ENCODE data around the gene RHBDF1. TPM values are rescaled to one million over a fixed set of nuclear protein-coding genes. Genes with fewer than 3 reads are reported as not detected.

The RHBDF1 gene
- total RNA-seq, 3 donors from 2014 or later: 27.2 to 39.2 (median 36.9) TPM

- Histone ChIP-seq H3K4me3 (no peak overlapping the region), H3K4me1 (ENCODE audit: low read depth) (peaks cover 2% of the 10 kb centered on the region), H3K36me3 (ENCODE audit: low read depth) (no peaks in the 10 kb centered on the region), H3K9me3 (no peaks in the 10 kb centered on the region)
- ATAC-seq (no peak), DNase-seq (no peak)
- TF ChIP-seq CTCF (IDR thresholded peaks at IDR 0.05): no peak
- intact Hi-C loops (cut with DNase I, micrococcal nuclease): no loop called here
Measured at GRCh38 chr16:59440-60059, 12.9 kb downstream of the RHBDF1 start.

- intact Hi-C loops (cut with DNase I, micrococcal nuclease): no loop called here
- Histone ChIP-seq H3K36me3 (ENCODE audit: low read depth) (no peaks in the 10 kb centered on the region), H3K4me1 (ENCODE audit: low read depth) (peaks cover 7% of the 10 kb centered on the region), H3K9me3 (no peaks in the 10 kb centered on the region), H3K4me3 (no peak overlapping the region)
- ATAC-seq: no peak
- no peak for TF ChIP-seq CTCF (IDR thresholded peaks at IDR 0.05)
- no peak for DNase-seq
Measured at GRCh38 chr16:58491-59439, 13.7 kb downstream of the RHBDF1 start.

GRCh38 chr16:57711-58110 lies 14.7 kb downstream of the RHBDF1 start:
- Histone ChIP-seq H3K4me3 (no peak overlapping the region), H3K4me1 (ENCODE audit: low read depth) (peaks cover 7% of the 10 kb centered on the region), H3K36me3 (ENCODE audit: low read depth) (no peaks in the 10 kb centered on the region), H3K9me3 (no peaks in the 10 kb centered on the region)
- intact Hi-C loops (cut with DNase I, micrococcal nuclease): no loop called here
- no peak for ATAC-seq
- DNase-seq: no peak
- no peak for TF ChIP-seq CTCF (IDR thresholded peaks at IDR 0.05)

- H3K9me3 ChIP-seq: no peaks in the 10 kb centered on the region
- intact Hi-C loops (cut with DNase I, micrococcal nuclease): no loop called here
- H3K4me1 ChIP-seq (ENCODE audit: low read depth): peaks cover 10% of the 10 kb centered on the region
- H3K4me3 ChIP-seq: no peak overlapping the region
- no peak for DNase-seq
- no peak for ATAC-seq
- no peaks in the 10 kb centered on the region for H3K36me3 ChIP-seq (ENCODE audit: low read depth)
- TF ChIP-seq CTCF (IDR thresholded peaks at IDR 0.05): no peak
Measured at GRCh38 chr16:56231-56927, 16.1 kb downstream of the RHBDF1 start.

GRCh38 chr16:55571-56136 lies 16.8 kb downstream of the RHBDF1 start:
- no peaks in the 10 kb centered on the region for H3K36me3 ChIP-seq (ENCODE audit: low read depth)
- H3K9me3 ChIP-seq: no peaks in the 10 kb centered on the region
- H3K4me1 ChIP-seq (ENCODE audit: low read depth): peaks cover 10% of the 10 kb centered on the region
- DNase-seq (no peak), ATAC-seq (no peak)
- intact Hi-C loops (cut with DNase I, micrococcal nuclease): no loop called here
- H3K4me3 ChIP-seq: no peak overlapping the region
- no peak for TF ChIP-seq CTCF (IDR thresholded peaks at IDR 0.05)
